ENCODE measurements around the gene CPNE5.
A peak's percentile ranks its signal among the peaks of the same experiment; 100 is the strongest.

The CPNE5 gene

DNA sequence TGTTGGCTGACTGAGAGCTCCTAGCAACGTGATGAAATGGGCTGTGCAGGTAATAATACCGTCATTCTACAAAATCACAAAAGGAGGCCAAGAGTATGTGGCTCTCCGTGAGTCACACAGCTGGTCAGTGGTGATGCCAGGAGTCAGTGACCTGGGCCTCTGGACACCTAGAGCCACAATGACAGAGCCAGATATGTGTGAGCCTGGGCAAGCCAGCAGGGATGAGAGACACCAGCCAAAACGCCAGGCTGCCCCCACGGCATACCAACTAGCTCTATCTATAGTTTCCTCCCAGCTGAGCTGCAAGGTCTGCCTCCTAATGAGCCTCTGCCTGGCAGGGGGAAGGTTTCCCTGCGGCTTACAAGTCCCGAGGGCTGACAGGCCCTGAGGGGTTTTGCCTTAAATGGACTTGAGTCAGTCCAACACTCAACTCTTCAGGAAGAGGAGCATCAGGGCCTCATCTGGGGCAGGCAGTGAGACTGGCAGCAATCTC is 70.0 kb downstream of the CPNE5 start:
- peak overlapping the region; percentile 41 to 44 for H3K4me3 ChIP-seq (ENCODE audit: low read depth in 1 of 2, low read length in 1 of 2)
- H3K4me1 ChIP-seq (ENCODE audit: control insufficient read depth in 1 of 2, insufficient read depth in 1 of 2, low read depth in 1 of 2, low read length in 1 of 2), result peaks cover 42 to 48% of the 10 kb centered on the region in 2 experiments
- H3K27ac ChIP-seq, result peak overlapping the region; percentile 86
- no peak for TF ChIP-seq CTCF (IDR thresholded peaks at IDR 0.05)
- no peaks in the 10 kb centered on the region for H3K9me3 ChIP-seq
- no peaks in the 10 kb centered on the region for H3K27me3 ChIP-seq
- no peaks in the 10 kb centered on the region for H3K36me3 ChIP-seq

DNA sequence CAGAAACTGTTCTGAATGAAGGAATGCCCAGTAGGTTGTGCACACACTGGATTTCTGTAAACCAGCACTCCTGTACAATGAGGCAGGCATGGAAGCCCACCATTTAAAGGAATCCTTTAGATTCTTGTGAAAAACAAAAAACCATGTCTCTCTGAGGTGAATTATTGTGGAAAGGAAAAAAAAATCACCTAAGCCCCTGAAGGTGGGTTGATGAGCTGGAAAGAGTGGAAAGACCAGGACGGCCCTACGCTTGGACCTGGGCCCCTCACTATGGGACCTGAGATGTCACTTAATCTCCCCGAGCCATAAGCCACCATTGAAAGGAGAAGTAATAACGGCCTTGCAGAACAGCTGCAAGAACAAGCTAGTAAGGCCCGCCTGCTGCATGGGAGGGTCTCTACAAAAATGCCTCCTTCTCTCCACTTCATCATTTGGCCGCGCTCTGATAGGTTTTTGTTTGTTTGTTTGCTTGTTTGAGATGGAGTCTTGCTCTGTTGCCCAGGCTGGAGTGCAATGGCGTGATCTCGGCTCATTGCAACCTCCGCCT is 72.8 kb downstream of the CPNE5 start:
- TF ChIP-seq CTCF (IDR thresholded peaks at IDR 0.05), result no peak
- Histone ChIP-seq H3K4me3 (ENCODE audit: low read depth in 1 of 2, low read length in 1 of 2) (no peak overlapping the region), H3K27ac (no peak overlapping the region), H3K36me3 (no peaks in the 10 kb centered on the region), H3K9me3 (no peaks in the 10 kb centered on the region), H3K27me3 (no peaks in the 10 kb centered on the region), H3K4me1 (ENCODE audit: control insufficient read depth in 1 of 2, insufficient read depth in 1 of 2, low read depth in 1 of 2, low read length in 1 of 2) (peaks cover 41 to 44% of the 10 kb centered on the region in 2 experiments)

DNA sequence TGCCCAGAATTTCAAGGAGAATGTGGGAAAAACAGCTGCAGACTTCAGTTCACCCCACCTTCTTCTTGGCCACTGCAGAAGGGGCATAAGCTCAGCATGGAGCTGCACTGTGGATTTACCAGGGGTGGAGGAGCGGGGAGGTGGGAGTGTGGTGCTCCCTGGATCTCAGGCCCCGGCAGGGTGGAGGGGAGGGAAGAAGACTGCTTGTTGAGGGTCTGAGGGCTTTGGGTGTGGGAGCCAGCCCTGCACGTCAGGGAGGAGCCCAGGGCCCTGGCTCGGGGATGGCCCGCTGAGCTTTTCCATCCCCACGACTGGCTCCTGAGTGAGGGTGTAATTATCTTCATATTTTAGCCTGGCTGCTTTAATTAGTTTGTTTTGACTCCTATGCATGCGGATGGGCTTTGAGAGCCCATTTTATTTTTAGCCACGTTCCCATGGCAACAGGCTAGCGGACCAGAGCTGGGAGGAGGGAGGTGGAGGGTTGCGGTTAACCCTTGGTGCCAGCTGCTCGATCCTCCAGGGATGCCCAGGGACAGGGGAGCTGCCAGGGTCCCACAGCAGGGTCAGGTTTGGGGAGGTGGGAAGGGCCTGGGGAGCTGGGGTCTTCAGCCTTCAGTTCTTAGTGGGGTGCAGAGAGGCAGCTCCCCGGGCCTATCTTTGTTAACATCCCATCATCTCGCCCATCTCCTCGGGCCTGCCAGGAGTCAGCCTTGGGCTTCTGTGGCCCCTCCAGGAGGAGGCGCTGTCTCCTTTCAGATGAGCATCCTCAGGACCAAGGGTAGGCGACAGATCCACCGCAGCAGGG is 73.4 kb downstream of the CPNE5 start:
- H3K9me3 ChIP-seq, result no peaks in the 10 kb centered on the region
- no peak overlapping the region for H3K4me3 ChIP-seq (ENCODE audit: low read depth in 1 of 2, low read length in 1 of 2)
- no peaks in the 10 kb centered on the region for H3K36me3 ChIP-seq
- peak; percentile 91 for TF ChIP-seq CTCF (IDR thresholded peaks at IDR 0.05)
- H3K27ac ChIP-seq, result no peak overlapping the region
- H3K4me1 ChIP-seq (ENCODE audit: control insufficient read depth in 1 of 2, insufficient read depth in 1 of 2, low read depth in 1 of 2, low read length in 1 of 2), result peaks cover 34 to 37% of the 10 kb centered on the region in 2 experiments
- no peaks in the 10 kb centered on the region for H3K27me3 ChIP-seq

- no peak overlapping the region for H3K4me3 ChIP-seq (ENCODE audit: low read depth in 1 of 2, low read length in 1 of 2)
- no peaks in the 10 kb centered on the region for H3K36me3 ChIP-seq
- H3K4me1 ChIP-seq (ENCODE audit: control insufficient read depth in 1 of 2, insufficient read depth in 1 of 2, low read depth in 1 of 2, low read length in 1 of 2), result peaks cover 28 to 31% of the 10 kb centered on the region in 2 experiments
- H3K27ac ChIP-seq, result no peak overlapping the region
- H3K9me3 ChIP-seq, result no peaks in the 10 kb centered on the region
- no peak for TF ChIP-seq CTCF (IDR thresholded peaks at IDR 0.05)
- no peaks in the 10 kb centered on the region for H3K27me3 ChIP-seq
Observed at GRCh38 chr6:36765190-36765589, 74.1 kb downstream of the CPNE5 start.

GRCh38 chr6:36762123-36762522 is 77.1 kb downstream of the CPNE5 start:
- Histone ChIP-seq H3K36me3 (no peaks in the 10 kb centered on the region), H3K4me1 (ENCODE audit: control insufficient read depth in 1 of 2, insufficient read depth in 1 of 2, low read depth in 1 of 2, low read length in 1 of 2) (peaks cover 11 to 16% of the 10 kb centered on the region in 2 experiments), H3K27ac (no peak overlapping the region), H3K9me3 (no peaks in the 10 kb centered on the region), H3K27me3 (no peaks in the 10 kb centered on the region), H3K4me3 (ENCODE audit: low read depth in 1 of 2, low read length in 1 of 2) (no peak overlapping the region)
- no peak for TF ChIP-seq CTCF (IDR thresholded peaks at IDR 0.05)

Data from neutrophil (primary cell).